SU-DHL-6 (cell line): Measurements from ENCODE around the gene DRAM1.

Experiments
- H2AFZ ChIP-seq: fragments of 200-600 bp; sonication (generic); 2 replicates; pipeline ENCODE4 v1.6.1; 2014; ENCODE audit warnings: low read depth, mild to moderate bottlenecking, moderate library complexity, mixed read lengths, antibody characterized with exemption, low read length; ENCODE audit not compliant: severe bottlenecking
- H3F3A ChIP-seq: fragments of 200-600 bp; shearing (Covaris generic); 2 replicates; pipeline ENCODE4 v1.6.0; 2016; ENCODE audit warnings: antibody characterized with exemption, mild to moderate bottlenecking; ENCODE audit not compliant: insufficient read depth
- H3K27ac ChIP-seq: fragments of 200-600 bp; sonication (generic); 2 replicates; pipeline ENCODE4 v1.5.1; 2016; ENCODE audit warnings: low read depth, mild to moderate bottlenecking, low read length, moderate library complexity, mixed read lengths
- H3K27me3 ChIP-seq: fragments of 200-600 bp; sonication (generic), shearing (Covaris generic); 2 replicates; pipeline ENCODE4 v1.6.0; 2014; ENCODE audit warnings: mild to moderate bottlenecking, low read length
- H3K36me3 ChIP-seq: fragments of 200-600 bp; sonication (generic); 2 replicates; pipeline ENCODE4 v1.6.1; 2014; ENCODE audit warnings: mild to moderate bottlenecking, low read length, mixed read lengths
- H3K4me2 ChIP-seq: fragments of 300-600, 200-600 bp; shearing (Covaris generic), sonication (generic); 2 replicates; pipeline ENCODE4 v1.6.0; 2014; ENCODE audit warnings: low read length, low read depth, mild to moderate bottlenecking; ENCODE audit not compliant: poor library complexity, severe bottlenecking
- H3K4me3 ChIP-seq: fragments of 200-600 bp; sonication (generic); 2 replicates; pipeline ENCODE4 v1.5.1; 2014; ENCODE audit warnings: antibody characterized with exemption, low read length, mild to moderate bottlenecking, mixed read lengths; ENCODE audit not compliant: insufficient read depth, poor library complexity, severe bottlenecking
- H3K79me2 ChIP-seq: fragments of 200-600 bp; sonication (generic); 2 replicates; pipeline ENCODE4 v1.6.1; 2014; ENCODE audit warnings: mild to moderate bottlenecking, low read length, moderate library complexity; ENCODE audit not compliant: insufficient read depth
- H3K9ac ChIP-seq: fragments of 200-600 bp; sonication (generic); 2 replicates; pipeline ENCODE4 v1.7.0; 2014; ENCODE audit warnings: mild to moderate bottlenecking, low read length
- H3K9me2 ChIP-seq: fragments of 200-600 bp; sonication (generic); replicated peaks from 2 replicates; pipeline ENCODE4 v1.6.1; 2014; ENCODE audit warnings: low read length; ENCODE audit not compliant: insufficient read depth
- H3K9me3 ChIP-seq: fragments of 200-600 bp; sonication (generic); 2 replicates; pipeline ENCODE4 v1.6.1; 2014; ENCODE audit warnings: low read length, mixed read lengths; ENCODE audit not compliant: insufficient read depth
- H4K20me1 ChIP-seq: fragments of 200-600 bp; sonication (generic); 2 replicates; pipeline ENCODE4 v1.6.1; 2014; ENCODE audit warnings: low read depth, mild to moderate bottlenecking, antibody characterized with exemption, low read length, moderate library complexity, mixed read lengths
- CTCF ChIP-seq: fragments of 200-600 bp; sonication (generic); IDR thresholded peaks from one replicate; pipeline ENCODE4 v1.5.1; 2017; ENCODE audit warnings: antibody characterized with exemption, mild to moderate bottlenecking, low read length, moderate library complexity; ENCODE audit not compliant: insufficient read depth, poor library complexity, severe bottlenecking
- EZH2phosphoT487 ChIP-seq: fragments of 200-600 bp; sonication (generic), shearing (Covaris generic); conservative IDR thresholded peaks from 2 replicates; pipeline ENCODE4 v1.6.1; 2018; ENCODE audit warnings: mild to moderate bottlenecking, antibody characterized with exemption, low read length, moderate library complexity, mixed read lengths

Gene DRAM1

GRCh38 chr12:101876861-101877805 is at the start of gene DRAM1:
DRAM1 (plus strand) TSS chr12:101877580; CDS start chr12:101877790, 210 bp downstream.
- H3K4me3 ChIP-seq = peak within 1 kb of the TSS; percentile 71
- H3K4me2 ChIP-seq = peak within 1 kb of the TSS; percentile 66
- H3F3A ChIP-seq = no peaks in the 10 kb centered on the region
- H3K27ac ChIP-seq = no peak within 1 kb of the TSS
- peak within 1 kb of the TSS; percentile 58 for H3K9ac ChIP-seq
- H4K20me1 ChIP-seq = no peaks in the 10 kb centered on the region
- TF ChIP-seq CTCF = peak; percentile 13
- TF ChIP-seq EZH2phosphoT487 = 0 out of 2 replicates have a peak, but pooled peaks have one; percentile 5
- H3K9me2 ChIP-seq = no peaks in the 10 kb centered on the region
- H3K36me3 ChIP-seq = no peaks in the 10 kb centered on the region
- H3K9me3 ChIP-seq = no peaks in the 10 kb centered on the region
- H3K27me3 ChIP-seq = no peaks in the 10 kb centered on the region
- peak within 1 kb of the TSS; percentile 92 for H2AFZ ChIP-seq
- no peaks in the 10 kb centered on the region for H3K79me2 ChIP-seq

GRCh38 chr12:101828463-101829196 is 48.8 kb upstream of the DRAM1 start:
- peaks cover 13% of the 10 kb centered on the region; the same call in 1 of the 2 replicates for H3F3A ChIP-seq
- H4K20me1 ChIP-seq = no peaks in the 10 kb centered on the region
- no peaks in the 10 kb centered on the region for H3K9me3 ChIP-seq
- H3K4me3 ChIP-seq = no peak overlapping the region
- H3K9me2 ChIP-seq = no peaks in the 10 kb centered on the region
- TF ChIP-seq CTCF (no peak), EZH2phosphoT487 (no peak)
- H3K27me3 ChIP-seq = no peaks in the 10 kb centered on the region
- peaks cover 26% of the 10 kb centered on the region; the same call in 1 of the 2 replicates for H3K79me2 ChIP-seq
- no peaks in the 10 kb centered on the region for H3K36me3 ChIP-seq
- 0 out of 2 replicates have a peak overlapping the region, but pooled peaks have one; percentile 73 for H3K9ac ChIP-seq
- H2AFZ ChIP-seq = no peak overlapping the region
- peak overlapping the region; percentile 62 for H3K4me2 ChIP-seq
- no peak overlapping the region for H3K27ac ChIP-seq

- H3K9me3 ChIP-seq = no peaks in the 10 kb centered on the region
- peak overlapping the region; percentile 93 for H2AFZ ChIP-seq
- no peaks in the 10 kb centered on the region for H3K9me2 ChIP-seq
- H3K9ac ChIP-seq = peak overlapping the region; percentile 73
- peak overlapping the region; percentile 62 for H3K4me2 ChIP-seq
- peaks cover 26% of the 10 kb centered on the region; the same call in 1 of the 2 replicates for H3K79me2 ChIP-seq
- H3K27ac ChIP-seq = peak overlapping the region; percentile 28
- peaks cover 8% of the 10 kb centered on the region; the same call in 1 of the 2 replicates for H3F3A ChIP-seq
- no peaks in the 10 kb centered on the region for H3K27me3 ChIP-seq
- no peak for TF ChIP-seq EZH2phosphoT487
- TF ChIP-seq CTCF = no peak
- H4K20me1 ChIP-seq = no peaks in the 10 kb centered on the region
- H3K36me3 ChIP-seq = no peaks in the 10 kb centered on the region
- H3K4me3 ChIP-seq = peak overlapping the region; percentile 91
Measured at GRCh38 chr12:101829639-101830366, 47.6 kb upstream of the DRAM1 start.
